IPS-20b (cell line): Measurements from ENCODE around the gene DLX1.
A peak's percentile ranks its signal among the peaks of the same experiment; 100 is the strongest.

ENCODE experiments used
- H3K27ac ChIP-seq: one replicate; pipeline ENCODE4 v1.5.1; 2013; ENCODE audit warnings: low read length
- H3K27me3 ChIP-seq: 2 replicates; pipeline ENCODE4 v1.6.1; 2013; ENCODE audit warnings: mild to moderate bottlenecking, low read length, inconsistent platforms; ENCODE audit not compliant: insufficient read depth
- H3K36me3 ChIP-seq: 2 replicates; pipeline ENCODE4 v1.6.1; 2013; ENCODE audit warnings: low read depth, mild to moderate bottlenecking, inconsistent platforms, low read length, moderate library complexity; ENCODE audit not compliant: insufficient read depth
- H3K4me1 ChIP-seq: 2 replicates; pipeline ENCODE4 v1.6.1; 2013; ENCODE audit warnings: mild to moderate bottlenecking, control low read depth, inconsistent platforms, low read length, moderate library complexity; ENCODE audit not compliant: insufficient read depth
- H3K4me3 ChIP-seq: 2 replicates; pipeline ENCODE4 v1.5.1; 2013; ENCODE audit warnings: mild to moderate bottlenecking, low read length, inconsistent platforms
- H3K9ac ChIP-seq: 2 replicates; pipeline ENCODE4 v1.6.1; 2013; ENCODE audit warnings: low read depth, mild to moderate bottlenecking, inconsistent platforms, low read length, moderate library complexity
- H3K9me3 ChIP-seq: 2 replicates; pipeline ENCODE4 v1.6.1; 2013; ENCODE audit warnings: mild to moderate bottlenecking, low read depth, low read length, inconsistent platforms; ENCODE audit not compliant: insufficient read depth

DLX1 gene

GRCh38 chr2:172082944-172083627, 2.2 kb upstream of the DLX1 start:
- peaks cover 100% of the 10 kb centered on the region for H3K27me3 ChIP-seq
- H3K9ac ChIP-seq, result no peak overlapping the region

GRCh38 chr2:172083628-172084394, 1.5 kb upstream of the DLX1 start:
- Histone ChIP-seq H3K27me3 (peaks cover 100% of the 10 kb centered on the region), H3K4me3 (peak overlapping the region; percentile 64; the same call in 1 of the 2 replicates), H3K9me3 (peaks cover 19% of the 10 kb centered on the region; the same call in 1 of the 2 replicates), H3K36me3 (no peaks in the 10 kb centered on the region), H3K9ac (no peak overlapping the region), H3K27ac (no peak overlapping the region), H3K4me1 (peaks cover 12% of the 10 kb centered on the region; the same call in 1 of the 2 replicates)

More at GRCh38 chr2:172082944-172083627, 2.2 kb upstream of the DLX1 start:
- Histone ChIP-seq H3K36me3 (no peaks in the 10 kb centered on the region), H3K4me1 (peaks cover 12% of the 10 kb centered on the region; the same call in 1 of the 2 replicates), H3K27ac (no peak overlapping the region), H3K9me3 (peaks cover 19% of the 10 kb centered on the region; the same call in 1 of the 2 replicates), H3K4me3 (no peak overlapping the region)

- H3K4me3 ChIP-seq, result peak overlapping the region; percentile 64
- no peak overlapping the region for H3K27ac ChIP-seq
- no peaks in the 10 kb centered on the region for H3K36me3 ChIP-seq
- peaks cover 19% of the 10 kb centered on the region; the same call in 1 of the 2 replicates for H3K9me3 ChIP-seq
- peaks cover 100% of the 10 kb centered on the region for H3K27me3 ChIP-seq
- peaks cover 12% of the 10 kb centered on the region; the same call in 1 of the 2 replicates for H3K4me1 ChIP-seq
- H3K9ac ChIP-seq, result no peak overlapping the region
Measured at GRCh38 chr2:172084395-172084644, 987 bp upstream of the DLX1 start.

- H3K9me3 ChIP-seq, result peaks cover 19% of the 10 kb centered on the region; the same call in 1 of the 2 replicates
- peak overlapping the region; percentile 64 for H3K4me3 ChIP-seq
- H3K27me3 ChIP-seq, result peaks cover 100% of the 10 kb centered on the region
- no peak overlapping the region for H3K27ac ChIP-seq
- no peak overlapping the region for H3K9ac ChIP-seq
- H3K4me1 ChIP-seq, result peaks cover 12% of the 10 kb centered on the region; the same call in 1 of the 2 replicates
- no peaks in the 10 kb centered on the region for H3K36me3 ChIP-seq
Measured at GRCh38 chr2:172084645-172085459, 455 bp upstream of the DLX1 start.

- Histone ChIP-seq H3K4me1 (peaks cover 16% of the 10 kb centered on the region; the same call in 1 of the 2 replicates), H3K27ac (no peak overlapping the region), H3K9ac (no peak overlapping the region), H3K4me3 (peak overlapping the region; percentile 64), H3K9me3 (peaks cover 22% of the 10 kb centered on the region; the same call in 1 of the 2 replicates), H3K36me3 (no peaks in the 10 kb centered on the region), H3K27me3 (peaks cover 100% of the 10 kb centered on the region)
Measured at GRCh38 chr2:172086241-172087206, 1.2 kb downstream of the DLX1 start.

GRCh38 chr2:172087207-172087779, 2.0 kb downstream of the DLX1 start:
- H3K9me3 ChIP-seq, result peaks cover 16% of the 10 kb centered on the region; the same call in 1 of the 2 replicates
- H3K4me1 ChIP-seq, result peaks cover 16% of the 10 kb centered on the region; the same call in 1 of the 2 replicates
- no peaks in the 10 kb centered on the region for H3K36me3 ChIP-seq
- H3K27me3 ChIP-seq, result peaks cover 100% of the 10 kb centered on the region
- H3K27ac ChIP-seq, result no peak overlapping the region
- H3K9ac ChIP-seq, result no peak overlapping the region
- peak overlapping the region; percentile 58 for H3K4me3 ChIP-seq

- peaks cover 100% of the 10 kb centered on the region for H3K27me3 ChIP-seq
- peak overlapping the region; percentile 58; the same call in 1 of the 2 replicates for H3K4me3 ChIP-seq
- peaks cover 14% of the 10 kb centered on the region; the same call in 1 of the 2 replicates for H3K9me3 ChIP-seq
- H3K36me3 ChIP-seq, result no peaks in the 10 kb centered on the region
- H3K27ac ChIP-seq, result no peak overlapping the region
- H3K4me1 ChIP-seq, result peaks cover 16% of the 10 kb centered on the region; the same call in 1 of the 2 replicates
- H3K9ac ChIP-seq, result no peak overlapping the region
Measured at GRCh38 chr2:172087780-172088244, 2.5 kb downstream of the DLX1 start.

- H3K4me3 ChIP-seq, result peak overlapping the region; percentile 58; the same call in 1 of the 2 replicates
- H3K4me1 ChIP-seq, result peaks cover 15% of the 10 kb centered on the region; the same call in 1 of the 2 replicates
- peaks cover 100% of the 10 kb centered on the region for H3K27me3 ChIP-seq
Measured at GRCh38 chr2:172088245-172089004, 3.1 kb downstream of the DLX1 start.

GRCh38 chr2:172089005-172089504, 3.7 kb downstream of the DLX1 start:
- H3K27me3 ChIP-seq, result peaks cover 100% of the 10 kb centered on the region
- H3K9me3 ChIP-seq, result peaks cover 8% of the 10 kb centered on the region; the same call in 1 of the 2 replicates
- H3K4me3 ChIP-seq, result no peak overlapping the region
- H3K4me1 ChIP-seq, result peaks cover 15% of the 10 kb centered on the region; the same call in 1 of the 2 replicates
- no peak overlapping the region for H3K9ac ChIP-seq
- H3K36me3 ChIP-seq, result no peaks in the 10 kb centered on the region
- H3K27ac ChIP-seq, result no peak overlapping the region

More at GRCh38 chr2:172088245-172089004, 3.1 kb downstream of the DLX1 start:
- H3K9me3 ChIP-seq, result peaks cover 11% of the 10 kb centered on the region; the same call in 1 of the 2 replicates
- H3K36me3 ChIP-seq, result no peaks in the 10 kb centered on the region
- no peak overlapping the region for H3K27ac ChIP-seq
- no peak overlapping the region for H3K9ac ChIP-seq
